WTC11 (cell line): ENCODE measurements around the gene ITPK1. TPM values are rescaled to one million over a fixed set of nuclear protein-coding genes. Genes with fewer than 3 reads are reported as not detected.

Source experiments
- ATAC-seq: fragments of 200-7000 bp; cut with Tn5 transposase; 2 replicates; pipeline ENCODE4 v1.10.0; 2021; ENCODE audit warnings: mild to moderate bottlenecking, moderate library complexity
- CTCF ChIA-PET: fragments of 300-600 bp; sonication (Branson Sonifier 250); formaldehyde crosslinking; loops from one replicate; lab custom pipeline; 2021; ENCODE audit warnings: antibody characterized with exemption; lab: Charles Lee
- POLR2A ChIA-PET: fragments of 350-600 bp; sonication (Branson Sonifier 250); formaldehyde crosslinking; loops from one replicate; lab custom pipeline; 2021; ENCODE audit warnings: antibody characterized with exemption; lab: Charles Lee
- DNase-seq: peaks from one replicate; pipeline ENCODE4 v3.0.0; 2021; ENCODE audit warnings: low spot score
- H3K27ac Mint-ChIP-seq: 2 replicates; pipeline ENCODE4 v1.8.0; 2021; ENCODE audit warnings: mixed read lengths
- H3K27me3 Mint-ChIP-seq: 2 replicates; pipeline ENCODE4 v1.8.0; 2021; ENCODE audit warnings: low read depth, mild to moderate bottlenecking, moderate library complexity, mixed read lengths
- H3K36me3 Mint-ChIP-seq: 2 replicates; pipeline ENCODE4 v1.8.0; 2021; ENCODE audit warnings: mixed read lengths
- H3K4me1 Mint-ChIP-seq: 2 replicates; pipeline ENCODE4 v1.8.0; 2022; ENCODE audit warnings: mixed read lengths
- H3K4me3 Mint-ChIP-seq: 2 replicates; pipeline ENCODE4 v1.8.0; 2021; ENCODE audit warnings: mild to moderate bottlenecking, moderate library complexity, mixed read lengths
- H3K9me3 Mint-ChIP-seq: 2 replicates; pipeline ENCODE4 v1.8.0; 2021; ENCODE audit warnings: mixed read lengths
- AFF4 ChIP-seq: sonication (generic); formaldehyde crosslinking; IDR thresholded peaks from 2 replicates; pipeline ENCODE4 v1.8.1; 2023; ENCODE audit warnings: mild to moderate bottlenecking, missing genetic modification reagents, borderline replicate concordance
- ARID4B ChIP-seq: sonication (generic); formaldehyde crosslinking; IDR thresholded peaks from 2 replicates; pipeline ENCODE4 v1.8.0; 2023; ENCODE audit warnings: missing genetic modification reagents, mild to moderate bottlenecking, borderline replicate concordance
- ATF1 ChIP-seq: sonication (generic); formaldehyde crosslinking; IDR thresholded peaks from 2 replicates; pipeline ENCODE4 v1.8.1; 2023; ENCODE audit warnings: mild to moderate bottlenecking, moderate library complexity, missing genetic modification reagents
- ATF6 ChIP-seq: sonication (generic); formaldehyde crosslinking; IDR thresholded peaks from 2 replicates; pipeline ENCODE4 v1.8.1; 2023; ENCODE audit warnings: mild to moderate bottlenecking, missing genetic modification reagents
- CREM ChIP-seq: sonication (generic); formaldehyde crosslinking; IDR thresholded peaks from 2 replicates; pipeline ENCODE4 v1.8.1; 2022; ENCODE audit warnings: mild to moderate bottlenecking, missing genetic modification reagents, moderate library complexity
- CTCF ChIP-seq: fragments of 200-600 bp; IDR thresholded peaks from 2 replicates; pipeline ENCODE4 v1.8.0; 2022; ENCODE audit warnings: antibody characterized with exemption
- ELF4 ChIP-seq: sonication (generic); formaldehyde crosslinking; IDR thresholded peaks from 2 replicates; pipeline ENCODE4 v1.8.1; 2022; ENCODE audit warnings: low read depth, mild to moderate bottlenecking, moderate library complexity, missing genetic modification reagents
- FOXP1 ChIP-seq: sonication (generic); formaldehyde crosslinking; IDR thresholded peaks from 2 replicates; pipeline ENCODE4 v1.8.0; 2022; ENCODE audit warnings: missing genetic modification reagents, mild to moderate bottlenecking, moderate library complexity, borderline replicate concordance
- MLX ChIP-seq: sonication (generic); formaldehyde crosslinking; IDR thresholded peaks from 2 replicates; pipeline ENCODE4 v1.8.1; 2023; ENCODE audit warnings: mild to moderate bottlenecking, missing genetic modification reagents, moderate library complexity
- NFYB ChIP-seq: sonication (generic); formaldehyde crosslinking; conservative IDR thresholded peaks from 2 replicates; pipeline ENCODE4 v1.8.0; 2022; ENCODE audit warnings: low read depth, missing genetic modification reagents
- NR2C2 ChIP-seq: sonication (generic); formaldehyde crosslinking; IDR thresholded peaks from 2 replicates; pipeline ENCODE4 v1.8.0; 2022; ENCODE audit warnings: mild to moderate bottlenecking, missing genetic modification reagents
- OVOL2 ChIP-seq: fragments of 250-450 bp; sonication (Bioruptor Pico); IDR thresholded peaks from 2 replicates; pipeline ENCODE4 v1.9.0; 2021; ENCODE audit warnings: mild to moderate bottlenecking, borderline replicate concordance
- PRRX2 ChIP-seq: fragments of 250-450 bp; sonication (Bioruptor Pico); IDR thresholded peaks from 2 replicates; pipeline ENCODE4 v1.8.0; 2021; ENCODE audit warnings: mild to moderate bottlenecking
- RORB ChIP-seq: fragments of 250-450 bp; sonication (Bioruptor Pico); IDR thresholded peaks from 2 replicates; pipeline ENCODE4 v1.9.0; 2021; ENCODE audit warnings: mild to moderate bottlenecking
- SOX15 ChIP-seq: fragments of 250-450 bp; sonication (Bioruptor Pico); IDR thresholded peaks from 2 replicates; pipeline ENCODE4 v1.9.0; 2021; ENCODE audit warnings: mild to moderate bottlenecking
- TCF7 ChIP-seq: sonication (generic); formaldehyde crosslinking; IDR thresholded peaks from 2 replicates; pipeline ENCODE4 v1.8.0; 2022; ENCODE audit warnings: mild to moderate bottlenecking, low read depth, missing genetic modification reagents, moderate library complexity
- USF1 ChIP-seq: sonication (generic); formaldehyde crosslinking; IDR thresholded peaks from 2 replicates; pipeline ENCODE4 v1.8.0; 2022; ENCODE audit warnings: mild to moderate bottlenecking, missing genetic modification reagents
- ZMAT4 ChIP-seq: fragments of 250-450 bp; sonication (Bioruptor Pico); IDR thresholded peaks from 2 replicates; pipeline ENCODE4 v1.9.0; 2021; ENCODE audit warnings: mild to moderate bottlenecking
- ZNF219 ChIP-seq: sonication (generic); formaldehyde crosslinking; IDR thresholded peaks from 2 replicates; pipeline ENCODE4 v1.8.0; 2023; ENCODE audit warnings: missing genetic modification reagents, mild to moderate bottlenecking, borderline replicate concordance
- ZNF671 ChIP-seq: fragments of 250-450 bp; sonication (Bioruptor Pico); IDR thresholded peaks from 2 replicates; pipeline ENCODE4 v1.8.0; 2021; ENCODE audit warnings: mild to moderate bottlenecking
- total RNA-seq: library from RNA; stranded (reverse); gene quantifications from 3 replicates; pipeline ENCODE4 v1.2.3, GENCODE V29; 2021

ITPK1 gene
- total RNA-seq, 1 experiment from 2014 or later: 144 TPM

GRCh38 chr14:93055651-93056115, 60.0 kb downstream of the ITPK1 start:
- peak overlapping the region; percentile 86 for H3K27ac Mint-ChIP-seq

More at GRCh38 chr14:93055651-93056115, 60.0 kb downstream of the ITPK1 start:
- Mint-ChIP-seq H3K27me3 (no peaks in the 10 kb centered on the region), H3K36me3 (peaks cover 3% of the 10 kb centered on the region; the same call in 1 of the 2 replicates), H3K9me3 (no peaks in the 10 kb centered on the region), H3K4me3 (no peak overlapping the region), H3K4me1 (peaks cover 76% of the 10 kb centered on the region)
- ATAC-seq (no peak), DNase-seq (no peak)
- POLR2A ChIA-PET: no interaction called here
- CTCF ChIA-PET: no interaction called here
- no peak for TF ChIP-seq ZNF219
- no peak for TF ChIP-seq OVOL2 (CRISPR knock-in tag)
- no peak for TF ChIP-seq NFYB (CRISPR knock-in tag)
- TF ChIP-seq AFF4 (CRISPR knock-in tag): no peak
- TF ChIP-seq ARID4B (CRISPR knock-in tag): no peak
- TF ChIP-seq ATF6 (CRISPR knock-in tag): no peak
- TF ChIP-seq RORB (CRISPR knock-in tag): no peak
- TF ChIP-seq ZNF671 (CRISPR knock-in tag): no peak
- TF ChIP-seq USF1: no peak
- no peak for TF ChIP-seq MLX (CRISPR knock-in tag)
- TF ChIP-seq NR2C2 (CRISPR knock-in tag): no peak
- no peak for TF ChIP-seq CTCF
- no peak for TF ChIP-seq TCF7 (CRISPR knock-in tag)
- TF ChIP-seq SOX15 (CRISPR knock-in tag): no peak
- TF ChIP-seq ATF1: no peak
- TF ChIP-seq CREM (CRISPR knock-in tag): no peak
- TF ChIP-seq ZMAT4 (CRISPR knock-in tag): no peak
- no peak for TF ChIP-seq PRRX2 (CRISPR knock-in tag)
- TF ChIP-seq ELF4 (CRISPR knock-in tag): no peak
- no peak for TF ChIP-seq FOXP1 (CRISPR knock-in tag)
